ENCODE results near the gene HSDL2. TPM values are rescaled to one million over a fixed set of nuclear protein-coding genes. Genes with fewer than 3 reads are reported as not detected.

The HSDL2 gene
- total RNA-seq, 1 donor from 2014 or later = 21.1 TPM

GRCh38 chr9:112500842-112501241, 120.9 kb downstream of the HSDL2 start:
- Histone ChIP-seq H3K9ac (ENCODE audit: low read length) (no peak overlapping the region), H4K20me1 (ENCODE audit: insufficient read depth, low read length) (no peaks in the 10 kb centered on the region), H3K36me3 (ENCODE audit: insufficient read depth, low read length) (no peaks in the 10 kb centered on the region), H3K27me3 (ENCODE audit: insufficient read depth, low read length) (no peaks in the 10 kb centered on the region), H3K4me2 (ENCODE audit: low read length) (peak overlapping the region; percentile 29), H3K4me1 (ENCODE audit: insufficient read depth, low read length) (no peaks in the 10 kb centered on the region), H3K27ac (ENCODE audit: low read depth, low read length) (no peak overlapping the region), H3K4me3 (ENCODE audit: insufficient read depth, low read depth, low read length) (no peak overlapping the region), H3K9me3 (ENCODE audit: insufficient read depth, low read depth, low read length) (no peaks in the 10 kb centered on the region), H2AFZ (ENCODE audit: low read depth, low read length) (no peak overlapping the region), H3K79me2 (ENCODE audit: insufficient read depth, low read length) (peaks cover 10% of the 10 kb centered on the region)
- FAIRE-seq = no peak
- no peaks in the 10 kb centered on the region for H3K36me3 Mint-ChIP-seq (ENCODE audit: low read depth, unreplicated experiment)
- H3K27me3 Mint-ChIP-seq (ENCODE audit: low read depth, unreplicated experiment) = no peaks in the 10 kb centered on the region
- peaks cover 2% of the 10 kb centered on the region for H3K4me1 Mint-ChIP-seq (ENCODE audit: low read depth, unreplicated experiment)
- H3K9me3 Mint-ChIP-seq (ENCODE audit: unreplicated experiment) = no peaks in the 10 kb centered on the region
- TF ChIP-seq, protein P1, sequence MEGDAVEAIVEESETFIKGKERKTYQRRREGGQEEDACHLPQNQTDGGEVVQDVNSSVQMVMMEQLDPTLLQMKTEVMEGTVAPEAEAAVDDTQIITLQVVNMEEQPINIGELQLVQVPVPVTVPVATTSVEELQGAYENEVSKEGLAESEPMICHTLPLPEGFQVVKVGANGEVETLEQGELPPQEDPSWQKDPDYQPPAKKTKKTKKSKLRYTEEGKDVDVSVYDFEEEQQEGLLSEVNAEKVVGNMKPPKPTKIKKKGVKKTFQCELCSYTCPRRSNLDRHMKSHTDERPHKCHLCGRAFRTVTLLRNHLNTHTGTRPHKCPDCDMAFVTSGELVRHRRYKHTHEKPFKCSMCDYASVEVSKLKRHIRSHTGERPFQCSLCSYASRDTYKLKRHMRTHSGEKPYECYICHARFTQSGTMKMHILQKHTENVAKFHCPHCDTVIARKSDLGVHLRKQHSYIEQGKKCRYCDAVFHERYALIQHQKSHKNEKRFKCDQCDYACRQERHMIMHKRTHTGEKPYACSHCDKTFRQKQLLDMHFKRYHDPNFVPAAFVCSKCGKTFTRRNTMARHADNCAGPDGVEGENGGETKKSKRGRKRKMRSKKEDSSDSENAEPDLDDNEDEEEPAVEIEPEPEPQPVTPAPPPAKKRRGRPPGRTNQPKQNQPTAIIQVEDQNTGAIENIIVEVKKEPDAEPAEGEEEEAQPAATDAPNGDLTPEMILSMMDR (IDR thresholded peaks at IDR 0.05; ENCODE audit: insufficient read depth, low read depth, low read length) = no peak
- TF ChIP-seq EZH2 (IDR thresholded peaks at IDR 0.05; ENCODE audit: insufficient read depth, low read length) = no peak
- no peak overlapping the region for H3K27ac Mint-ChIP-seq (ENCODE audit: unreplicated experiment)
- no peak overlapping the region for H3K4me3 Mint-ChIP-seq (ENCODE audit: unreplicated experiment)
- DNase-seq (ENCODE audit: low read depth) = no peak

GRCh38 chr9:112501287-112501686, 121.4 kb downstream of the HSDL2 start:
- Histone ChIP-seq H3K4me3 (ENCODE audit: insufficient read depth, low read depth, low read length) (no peak overlapping the region), H3K27ac (ENCODE audit: low read depth, low read length) (no peak overlapping the region), H3K36me3 (ENCODE audit: insufficient read depth, low read length) (no peaks in the 10 kb centered on the region), H3K9ac (ENCODE audit: low read length) (no peak overlapping the region), H3K79me2 (ENCODE audit: insufficient read depth, low read length) (peaks cover 10% of the 10 kb centered on the region), H3K4me2 (ENCODE audit: low read length) (peak overlapping the region; percentile 29), H3K9me3 (ENCODE audit: insufficient read depth, low read depth, low read length) (no peaks in the 10 kb centered on the region), H3K27me3 (ENCODE audit: insufficient read depth, low read length) (no peaks in the 10 kb centered on the region), H2AFZ (ENCODE audit: low read depth, low read length) (no peak overlapping the region), H4K20me1 (ENCODE audit: insufficient read depth, low read length) (no peaks in the 10 kb centered on the region), H3K4me1 (ENCODE audit: insufficient read depth, low read length) (no peaks in the 10 kb centered on the region)
- no peak overlapping the region for H3K27ac Mint-ChIP-seq (ENCODE audit: unreplicated experiment)
- FAIRE-seq (no peak), DNase-seq (ENCODE audit: low read depth) (no peak)
- TF ChIP-seq EZH2 (IDR thresholded peaks at IDR 0.05; ENCODE audit: insufficient read depth, low read length) = no peak
- TF ChIP-seq, protein P1 (IDR thresholded peaks at IDR 0.05; ENCODE audit: insufficient read depth, low read depth, low read length) = no peak
- no peak overlapping the region for H3K4me3 Mint-ChIP-seq (ENCODE audit: unreplicated experiment)
- peaks cover 2% of the 10 kb centered on the region for H3K4me1 Mint-ChIP-seq (ENCODE audit: low read depth, unreplicated experiment)
- H3K9me3 Mint-ChIP-seq (ENCODE audit: unreplicated experiment) = no peaks in the 10 kb centered on the region
- no peaks in the 10 kb centered on the region for H3K27me3 Mint-ChIP-seq (ENCODE audit: low read depth, unreplicated experiment)
- no peaks in the 10 kb centered on the region for H3K36me3 Mint-ChIP-seq (ENCODE audit: low read depth, unreplicated experiment)

- no peak for DNase-seq (ENCODE audit: low read depth)
- Histone ChIP-seq H3K9ac (ENCODE audit: low read length) (no peak overlapping the region), H3K27me3 (ENCODE audit: insufficient read depth, low read length) (no peaks in the 10 kb centered on the region), H3K36me3 (ENCODE audit: insufficient read depth, low read length) (no peaks in the 10 kb centered on the region), H4K20me1 (ENCODE audit: insufficient read depth, low read length) (no peaks in the 10 kb centered on the region), H2AFZ (ENCODE audit: low read depth, low read length) (no peak overlapping the region), H3K9me3 (ENCODE audit: insufficient read depth, low read depth, low read length) (no peaks in the 10 kb centered on the region), H3K27ac (ENCODE audit: low read depth, low read length) (no peak overlapping the region), H3K79me2 (ENCODE audit: insufficient read depth, low read length) (peaks cover 7% of the 10 kb centered on the region), H3K4me1 (ENCODE audit: insufficient read depth, low read length) (no peaks in the 10 kb centered on the region), H3K4me3 (ENCODE audit: insufficient read depth, low read depth, low read length) (no peak overlapping the region), H3K4me2 (ENCODE audit: low read length) (no peak overlapping the region)
- no peak for FAIRE-seq
- no peak for TF ChIP-seq EZH2 (IDR thresholded peaks at IDR 0.05; ENCODE audit: insufficient read depth, low read length)
- TF ChIP-seq, protein P1 (IDR thresholded peaks at IDR 0.05; ENCODE audit: insufficient read depth, low read depth, low read length) = no peak
- Mint-ChIP-seq H3K36me3 (ENCODE audit: low read depth, unreplicated experiment) (no peaks in the 10 kb centered on the region), H3K9me3 (ENCODE audit: unreplicated experiment) (no peaks in the 10 kb centered on the region), H3K4me1 (ENCODE audit: low read depth, unreplicated experiment) (peaks cover 2% of the 10 kb centered on the region), H3K4me3 (ENCODE audit: unreplicated experiment) (no peak overlapping the region), H3K27me3 (ENCODE audit: low read depth, unreplicated experiment) (no peaks in the 10 kb centered on the region), H3K27ac (ENCODE audit: unreplicated experiment) (no peak overlapping the region)
Measured at GRCh38 chr9:112502175-112502946, 122.5 kb downstream of the HSDL2 start.
